DMS114 treated with DMSO at 0.1 percent for 48 hours (cell line): ENCODE data around the gene PM20D2.

ENCODE experiments used
- DNase-seq: peaks from one replicate; lab custom pipeline; 2025; ENCODE audit not compliant: unreplicated experiment; lab: John Stamatoyannopoulos, UW

PM20D2 gene

GRCh38 chr6:89199579-89199978 is 53.7 kb downstream of the PM20D2 start:
- no peak for DNase-seq

- no peak for DNase-seq
These were observed 54.9 kb downstream of the PM20D2 start for GRCh38 chr6:89200706-89201215.

GRCh38 chr6:89204096-89204495 is 58.2 kb downstream of the PM20D2 start:
- no peak for DNase-seq

- DNase-seq, result no peak
These were observed 60.0 kb downstream of the PM20D2 start for GRCh38 chr6:89205819-89206218.

- DNase-seq, result no peak
These were observed 62.7 kb downstream of the PM20D2 start for GRCh38 chr6:89208551-89208950.

GRCh38 chr6:89209457-89209856 is 63.6 kb downstream of the PM20D2 start:
- DNase-seq, result no peak

GRCh38 chr6:89212472-89212871 is 66.6 kb downstream of the PM20D2 start:
- DNase-seq, result no peak

GRCh38 chr6:89214197-89214596 is 68.3 kb downstream of the PM20D2 start:
- no peak for DNase-seq
